WTC11 (cell line): ENCODE results near the gene MRTFA. TPM values are rescaled to one million over a fixed set of nuclear protein-coding genes. Genes with fewer than 3 reads are reported as not detected.

ENCODE experiments used
- ATAC-seq: fragments of 200-7000 bp; cut with Tn5 transposase; 2 replicates; pipeline ENCODE4 v1.10.0; 2021; ENCODE audit warnings: mild to moderate bottlenecking, moderate library complexity
- CTCF ChIA-PET: fragments of 300-600 bp; sonication (Branson Sonifier 250); formaldehyde crosslinking; loops from one replicate; lab custom pipeline; 2021; ENCODE audit warnings: antibody characterized with exemption; lab: Charles Lee
- POLR2A ChIA-PET: fragments of 350-600 bp; sonication (Branson Sonifier 250); formaldehyde crosslinking; loops from one replicate; lab custom pipeline; 2021; ENCODE audit warnings: antibody characterized with exemption; lab: Charles Lee
- DNase-seq: peaks from one replicate; pipeline ENCODE4 v3.0.0; 2021; ENCODE audit warnings: low spot score
- H3K27ac Mint-ChIP-seq: 2 replicates; pipeline ENCODE4 v1.8.0; 2021; ENCODE audit warnings: mixed read lengths
- H3K27me3 Mint-ChIP-seq: 2 replicates; pipeline ENCODE4 v1.8.0; 2021; ENCODE audit warnings: low read depth, mild to moderate bottlenecking, moderate library complexity, mixed read lengths
- H3K36me3 Mint-ChIP-seq: 2 replicates; pipeline ENCODE4 v1.8.0; 2021; ENCODE audit warnings: mixed read lengths
- H3K4me1 Mint-ChIP-seq: 2 replicates; pipeline ENCODE4 v1.8.0; 2022; ENCODE audit warnings: mixed read lengths
- H3K4me3 Mint-ChIP-seq: 2 replicates; pipeline ENCODE4 v1.8.0; 2021; ENCODE audit warnings: mild to moderate bottlenecking, moderate library complexity, mixed read lengths
- H3K9me3 Mint-ChIP-seq: 2 replicates; pipeline ENCODE4 v1.8.0; 2021; ENCODE audit warnings: mixed read lengths
- FOXP1 ChIP-seq: sonication (generic); formaldehyde crosslinking; IDR thresholded peaks from 2 replicates; pipeline ENCODE4 v1.8.0; 2022; ENCODE audit warnings: missing genetic modification reagents, mild to moderate bottlenecking, moderate library complexity, borderline replicate concordance
- GABPB1 ChIP-seq: sonication (generic); formaldehyde crosslinking; IDR thresholded peaks from 2 replicates; pipeline ENCODE4 v1.8.1; 2023; ENCODE audit warnings: mild to moderate bottlenecking, missing genetic modification reagents
- HMGA2 ChIP-seq: fragments of 250-450 bp; sonication (Bioruptor Pico); IDR thresholded peaks from 2 replicates; pipeline ENCODE4 v1.4.0; 2021; ENCODE audit warnings: mild to moderate bottlenecking, moderate library complexity
- IRF1 ChIP-seq: sonication (generic); formaldehyde crosslinking; IDR thresholded peaks from 2 replicates; pipeline ENCODE4 v1.8.0; 2023; ENCODE audit warnings: missing genetic modification reagents
- NFATC4 ChIP-seq: fragments of 250-450 bp; sonication (Bioruptor Pico); IDR thresholded peaks from 2 replicates; pipeline ENCODE4 v1.9.0; 2021; ENCODE audit warnings: mild to moderate bottlenecking
- NFYB ChIP-seq: sonication (generic); formaldehyde crosslinking; conservative IDR thresholded peaks from 2 replicates; pipeline ENCODE4 v1.8.0; 2022; ENCODE audit warnings: low read depth, missing genetic modification reagents
- NR1H2 ChIP-seq: sonication (generic); formaldehyde crosslinking; IDR thresholded peaks from 2 replicates; pipeline ENCODE4 v1.9.0; 2021; ENCODE audit warnings: mild to moderate bottlenecking, moderate library complexity, missing genetic modification reagents
- NR2C2 ChIP-seq: sonication (generic); formaldehyde crosslinking; IDR thresholded peaks from 2 replicates; pipeline ENCODE4 v1.8.0; 2022; ENCODE audit warnings: mild to moderate bottlenecking, missing genetic modification reagents
- PREB ChIP-seq: sonication (generic); formaldehyde crosslinking; IDR thresholded peaks from 2 replicates; pipeline ENCODE4 v1.8.1; 2022; ENCODE audit warnings: mild to moderate bottlenecking, missing genetic modification reagents, moderate library complexity, borderline replicate concordance
- TEAD1 ChIP-seq: sonication (generic); formaldehyde crosslinking; IDR thresholded peaks from 2 replicates; pipeline ENCODE4 v1.8.0; 2022; ENCODE audit warnings: mild to moderate bottlenecking, missing genetic modification reagents
- ZBTB21 ChIP-seq: sonication (generic); formaldehyde crosslinking; IDR thresholded peaks from 2 replicates; pipeline ENCODE4 v1.8.1; 2023; ENCODE audit warnings: mild to moderate bottlenecking, missing genetic modification reagents, borderline replicate concordance
- ZNF263 ChIP-seq: sonication (generic); formaldehyde crosslinking; IDR thresholded peaks from 2 replicates; pipeline ENCODE4 v1.8.1; 2022; ENCODE audit warnings: low read depth, mild to moderate bottlenecking, moderate library complexity, missing genetic modification reagents
- ZNF317 ChIP-seq: sonication (generic); formaldehyde crosslinking; IDR thresholded peaks from 2 replicates; pipeline ENCODE4 v1.8.1; 2023; ENCODE audit warnings: low read depth, mild to moderate bottlenecking, moderate library complexity, missing genetic modification reagents, borderline replicate concordance
- ZNF512 ChIP-seq: sonication (generic); formaldehyde crosslinking; IDR thresholded peaks from 2 replicates; pipeline ENCODE4 v1.8.1; 2022; ENCODE audit warnings: missing genetic modification reagents, borderline replicate concordance
- ZNF671 ChIP-seq: fragments of 250-450 bp; sonication (Bioruptor Pico); IDR thresholded peaks from 2 replicates; pipeline ENCODE4 v1.8.0; 2021; ENCODE audit warnings: mild to moderate bottlenecking
- total RNA-seq: library from RNA; stranded (reverse); gene quantifications from 3 replicates; pipeline ENCODE4 v1.2.3, GENCODE V29; 2021
- TF ChIP-seq, protein P1 (sequence below): sonication (generic); formaldehyde crosslinking; IDR thresholded peaks from 2 replicates; pipeline ENCODE4 v1.8.1; 2023; ENCODE audit warnings: mild to moderate bottlenecking, missing genetic modification reagents, borderline replicate concordance
- TF ChIP-seq, protein P2 (sequence below): fragments of 200-600 bp; IDR thresholded peaks from 2 replicates; pipeline ENCODE4 v1.8.0; 2022; ENCODE audit warnings: antibody characterized with exemption
- TF ChIP-seq, protein P3 (sequence below): sonication (generic); formaldehyde crosslinking; IDR thresholded peaks from 2 replicates; pipeline ENCODE4 v1.8.1; 2022; ENCODE audit warnings: low read depth, missing genetic modification reagents, borderline replicate concordance

Gene MRTFA
- total RNA-seq, 1 experiment from 2014 or later, result 48.4 TPM

GRCh38 chr22:40432157-40432556 is 204.4 kb downstream of the MRTFA start:
- Mint-ChIP-seq H3K27ac (no peak overlapping the region), H3K9me3 (no peaks in the 10 kb centered on the region), H3K36me3 (peaks cover 13% of the 10 kb centered on the region), H3K27me3 (no peaks in the 10 kb centered on the region), H3K4me3 (no peak overlapping the region), H3K4me1 (0 out of 2 replicates have a peak, but pooled peaks cover 6% of the 10 kb centered on the region)
- DNase-seq, result no peak
- ChIA-PET POLR2A (interaction anchor here (0.5 to 0.6 kb wide), 2 partner anchors 240 to 1377 kb away, joined by 3 to 4 read pairs; no protein-coding TSS in a partner anchor), CTCF (no interaction called here)
- TF ChIP-seq TEAD1 (CRISPR knock-in tag) (no peak), FOXP1 (CRISPR knock-in tag) (no peak), ZNF263 (CRISPR knock-in tag) (no peak), ZNF512 (CRISPR knock-in tag) (no peak), PREB (no peak), NR2C2 (CRISPR knock-in tag) (no peak), ZBTB21 (CRISPR knock-in tag) (no peak), HMGA2 (CRISPR knock-in tag) (no peak), NFATC4 (CRISPR knock-in tag) (no peak), ZNF317 (no peak), NR1H2 (CRISPR knock-in tag) (no peak), GABPB1 (CRISPR knock-in tag) (no peak)
- TF ChIP-seq, protein P1, sequence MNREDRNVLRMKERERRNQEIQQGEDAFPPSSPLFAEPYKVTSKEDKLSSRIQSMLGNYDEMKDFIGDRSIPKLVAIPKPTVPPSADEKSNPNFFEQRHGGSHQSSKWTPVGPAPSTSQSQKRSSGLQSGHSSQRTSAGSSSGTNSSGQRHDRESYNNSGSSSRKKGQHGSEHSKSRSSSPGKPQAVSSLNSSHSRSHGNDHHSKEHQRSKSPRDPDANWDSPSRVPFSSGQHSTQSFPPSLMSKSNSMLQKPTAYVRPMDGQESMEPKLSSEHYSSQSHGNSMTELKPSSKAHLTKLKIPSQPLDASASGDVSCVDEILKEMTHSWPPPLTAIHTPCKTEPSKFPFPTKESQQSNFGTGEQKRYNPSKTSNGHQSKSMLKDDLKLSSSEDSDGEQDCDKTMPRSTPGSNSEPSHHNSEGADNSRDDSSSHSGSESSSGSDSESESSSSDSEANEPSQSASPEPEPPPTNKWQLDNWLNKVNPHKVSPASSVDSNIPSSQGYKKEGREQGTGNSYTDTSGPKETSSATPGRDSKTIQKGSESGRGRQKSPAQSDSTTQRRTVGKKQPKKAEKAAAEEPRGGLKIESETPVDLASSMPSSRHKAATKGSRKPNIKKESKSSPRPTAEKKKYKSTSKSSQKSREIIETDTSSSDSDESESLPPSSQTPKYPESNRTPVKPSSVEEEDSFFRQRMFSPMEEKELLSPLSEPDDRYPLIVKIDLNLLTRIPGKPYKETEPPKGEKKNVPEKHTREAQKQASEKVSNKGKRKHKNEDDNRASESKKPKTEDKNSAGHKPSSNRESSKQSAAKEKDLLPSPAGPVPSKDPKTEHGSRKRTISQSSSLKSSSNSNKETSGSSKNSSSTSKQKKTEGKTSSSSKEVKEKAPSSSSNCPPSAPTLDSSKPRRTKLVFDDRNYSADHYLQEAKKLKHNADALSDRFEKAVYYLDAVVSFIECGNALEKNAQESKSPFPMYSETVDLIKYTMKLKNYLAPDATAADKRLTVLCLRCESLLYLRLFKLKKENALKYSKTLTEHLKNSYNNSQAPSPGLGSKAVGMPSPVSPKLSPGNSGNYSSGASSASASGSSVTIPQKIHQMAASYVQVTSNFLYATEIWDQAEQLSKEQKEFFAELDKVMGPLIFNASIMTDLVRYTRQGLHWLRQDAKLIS (CRISPR knock-in tag), result no peak
- TF ChIP-seq, protein P2, sequence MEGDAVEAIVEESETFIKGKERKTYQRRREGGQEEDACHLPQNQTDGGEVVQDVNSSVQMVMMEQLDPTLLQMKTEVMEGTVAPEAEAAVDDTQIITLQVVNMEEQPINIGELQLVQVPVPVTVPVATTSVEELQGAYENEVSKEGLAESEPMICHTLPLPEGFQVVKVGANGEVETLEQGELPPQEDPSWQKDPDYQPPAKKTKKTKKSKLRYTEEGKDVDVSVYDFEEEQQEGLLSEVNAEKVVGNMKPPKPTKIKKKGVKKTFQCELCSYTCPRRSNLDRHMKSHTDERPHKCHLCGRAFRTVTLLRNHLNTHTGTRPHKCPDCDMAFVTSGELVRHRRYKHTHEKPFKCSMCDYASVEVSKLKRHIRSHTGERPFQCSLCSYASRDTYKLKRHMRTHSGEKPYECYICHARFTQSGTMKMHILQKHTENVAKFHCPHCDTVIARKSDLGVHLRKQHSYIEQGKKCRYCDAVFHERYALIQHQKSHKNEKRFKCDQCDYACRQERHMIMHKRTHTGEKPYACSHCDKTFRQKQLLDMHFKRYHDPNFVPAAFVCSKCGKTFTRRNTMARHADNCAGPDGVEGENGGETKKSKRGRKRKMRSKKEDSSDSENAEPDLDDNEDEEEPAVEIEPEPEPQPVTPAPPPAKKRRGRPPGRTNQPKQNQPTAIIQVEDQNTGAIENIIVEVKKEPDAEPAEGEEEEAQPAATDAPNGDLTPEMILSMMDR, result no peak
- no peak for ATAC-seq

- H3K4me3 Mint-ChIP-seq, result no peak overlapping the region
- TF ChIP-seq ZNF671 (CRISPR knock-in tag) (no peak), NFYB (no peak), IRF1 (CRISPR knock-in tag) (no peak)
- TF ChIP-seq, protein P3, sequence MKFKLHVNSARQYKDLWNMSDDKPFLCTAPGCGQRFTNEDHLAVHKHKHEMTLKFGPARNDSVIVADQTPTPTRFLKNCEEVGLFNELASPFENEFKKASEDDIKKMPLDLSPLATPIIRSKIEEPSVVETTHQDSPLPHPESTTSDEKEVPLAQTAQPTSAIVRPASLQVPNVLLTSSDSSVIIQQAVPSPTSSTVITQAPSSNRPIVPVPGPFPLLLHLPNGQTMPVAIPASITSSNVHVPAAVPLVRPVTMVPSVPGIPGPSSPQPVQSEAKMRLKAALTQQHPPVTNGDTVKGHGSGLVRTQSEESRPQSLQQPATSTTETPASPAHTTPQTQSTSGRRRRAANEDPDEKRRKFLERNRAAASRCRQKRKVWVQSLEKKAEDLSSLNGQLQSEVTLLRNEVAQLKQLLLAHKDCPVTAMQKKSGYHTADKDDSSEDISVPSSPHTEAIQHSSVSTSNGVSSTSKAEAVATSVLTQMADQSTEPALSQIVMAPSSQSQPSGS (CRISPR knock-in tag), result no peak
- H3K9me3 Mint-ChIP-seq, result no peaks in the 10 kb centered on the region
- POLR2A ChIA-PET, result no interaction called here
- no peak overlapping the region for H3K27ac Mint-ChIP-seq
- DNase-seq (no peak), ATAC-seq (no peak)
- no peaks in the 10 kb centered on the region for H3K4me1 Mint-ChIP-seq
- H3K36me3 Mint-ChIP-seq, result peaks cover 13% of the 10 kb centered on the region
- CTCF ChIA-PET, result no interaction called here
- no peaks in the 10 kb centered on the region for H3K27me3 Mint-ChIP-seq
Measured at GRCh38 chr22:40430991-40431390, 205.5 kb downstream of the MRTFA start.
